B cell (primary cell): ENCODE results near the gene C2orf81. TPM values are rescaled to one million over a fixed set of nuclear protein-coding genes. Genes with fewer than 3 reads are reported as not detected.

ENCODE experiments used
- ATAC-seq: fragments of 200-7000 bp; cut with Tn5 transposase; one replicate; pipeline ENCODE4 v1.10.0; 2021; ENCODE audit warnings: low read depth, mild to moderate bottlenecking, moderate number of reproducible peaks, moderate library complexity
- CTCF ChIA-PET: fragments of 350-600 bp; sonication (Branson Sonifier 250); formaldehyde crosslinking; loops from one replicate; lab custom pipeline; 2021; ENCODE audit warnings: antibody characterized with exemption, inconsistent platforms; lab: Charles Lee
- POLR2A ChIA-PET: fragments of 350-600 bp; sonication (Branson Sonifier 250); formaldehyde crosslinking; loops from one replicate; lab custom pipeline; 2021; ENCODE audit warnings: antibody characterized with exemption; lab: Charles Lee
- DNase-seq: peaks from one replicate; pipeline ENCODE4 v3.0.0; 2013
- H2AFZ ChIP-seq: 2 replicates; pipeline ENCODE4 v1.6.1; 2012; ENCODE audit warnings: mild to moderate bottlenecking, low read depth, low read length; ENCODE audit not compliant: insufficient read depth, poor library complexity, severe bottlenecking
- H3K27ac ChIP-seq, 2 donors: 1 replicate in 1 of 2; 2 replicates in 1 of 2; pipeline ENCODE4 v1.5.1; 2012 to 2013; ENCODE audit warnings: low read length in 2 of 2, mild to moderate bottlenecking in 2 of 2, moderate library complexity in 1 of 2
- H3K27me3 ChIP-seq, 4 experiments: fragments of 200-600 bp in 1 of 4; sonication (generic) in 1 of 4; replicated peaks in 1 of 4; 1 replicate in 2 of 4; 2 replicates in 2 of 4; pipeline versions ENCODE4 v1.6.1 to v1.7.0; 2013 to 2016; ENCODE audit warnings: low read length in 3 of 4, mild to moderate bottlenecking in 2 of 4, mixed read lengths in 1 of 4, moderate library complexity in 1 of 4; ENCODE audit not compliant: insufficient read depth in 4 of 4, control insufficient read depth in 3 of 4; ENCODE audit errors: control extremely low read depth in 1 of 4
- H3K36me3 ChIP-seq, 2 experiments: replicated peaks in 1 of 2; 1 replicate in 1 of 2; 2 replicates in 1 of 2; pipeline versions ENCODE4 v1.6.1 to v1.7.1; 2013; ENCODE audit warnings: low read length in 1 of 2; ENCODE audit not compliant: insufficient read depth in 2 of 2, control insufficient read depth in 1 of 2; ENCODE audit errors: control extremely low read depth in 1 of 2, extremely low read depth in 1 of 2
- H3K4me1 ChIP-seq, 2 donors: fragments of 200-600 bp in 1 of 2; sonication (generic) in 1 of 2; 1 replicate in 1 of 2; 2 replicates in 1 of 2; pipeline versions ENCODE4 v1.5.1 to v1.6.1; 2013 to 2017; ENCODE audit warnings: low read length in 2 of 2; ENCODE audit not compliant: control insufficient read depth in 2 of 2, insufficient read depth in 2 of 2
- H3K4me2 ChIP-seq: replicated peaks from 2 replicates; pipeline ENCODE3; 2012; ENCODE audit warnings: mild to moderate bottlenecking, low read depth, low read length; ENCODE audit not compliant: poor library complexity, severe bottlenecking
- H3K4me3 ChIP-seq, 5 experiments: fragments of 200-600 bp in 1 of 5; sonication (generic) in 1 of 5; 1 replicate in 3 of 5; 2 replicates in 2 of 5; pipeline versions ENCODE4 v1.5.1 to v1.7.0; 2011 to 2016; ENCODE audit warnings: low read length in 4 of 5, mild to moderate bottlenecking in 4 of 5, low read depth in 2 of 5, control low read depth in 1 of 5, moderate library complexity in 1 of 5; ENCODE audit not compliant: insufficient read depth in 1 of 5; ENCODE audit errors: control extremely low read depth in 1 of 5, extremely low read depth in 1 of 5
- H3K79me2 ChIP-seq: fragments of 200-600 bp; sonication (generic); one replicate; pipeline ENCODE4 v1.6.0; 2016; ENCODE audit warnings: low read length; ENCODE audit not compliant: control insufficient read depth, insufficient read depth
- H3K9ac ChIP-seq: fragments of 200-600 bp; sonication (generic); 2 replicates; pipeline ENCODE4 v1.6.1; 2017; ENCODE audit warnings: mild to moderate bottlenecking, low read length, moderate library complexity
- H3K9me3 ChIP-seq, 3 donors: one replicate each; pipeline versions ENCODE4 v1.6.1 to v1.7.1; 2013; ENCODE audit warnings: low read length in 2 of 3; ENCODE audit not compliant: control insufficient read depth in 2 of 3, insufficient read depth in 1 of 3; ENCODE audit errors: control extremely low read depth in 1 of 3
- H4K20me1 ChIP-seq: 2 replicates; pipeline ENCODE4 v1.6.0; 2012; ENCODE audit warnings: mild to moderate bottlenecking, low read length; ENCODE audit not compliant: insufficient read depth, control insufficient read depth, poor library complexity, severe bottlenecking
- H3K27ac Mint-ChIP-seq: one replicate; pipeline ENCODE4 v1.8.0; 2021; ENCODE audit warnings: mixed read lengths
- H3K27me3 Mint-ChIP-seq: one replicate; pipeline ENCODE4 v1.8.0; 2021; ENCODE audit warnings: mixed read lengths
- H3K4me1 Mint-ChIP-seq: one replicate; pipeline ENCODE4 v1.8.0; 2021; ENCODE audit warnings: mixed read lengths
- H3K4me3 Mint-ChIP-seq: one replicate; pipeline ENCODE4 v1.8.0; 2021; ENCODE audit warnings: mixed read lengths
- H3K9me3 Mint-ChIP-seq: one replicate; pipeline ENCODE4 v1.8.0; 2022; ENCODE audit warnings: mixed read lengths; ENCODE audit not compliant: insufficient read depth
- CTCF ChIP-seq: fragments of 200-600 bp; IDR thresholded peaks from one replicate; pipeline ENCODE4 v1.8.0; 2022; ENCODE audit warnings: antibody characterized with exemption, mild to moderate bottlenecking
- EZH2 ChIP-seq: IDR thresholded peaks from 2 replicates; pipeline ENCODE4 v1.6.1; 2012; ENCODE audit warnings: borderline replicate concordance, low read depth, mild to moderate bottlenecking, moderate library complexity, low read length; ENCODE audit not compliant: insufficient read depth, poor library complexity, severe bottlenecking
- WGBS: methylation state at CpG from one replicate; pipeline ENCODE4 v1.1.5; 2013; ENCODE audit warnings: missing lambda C conversion rate; ENCODE audit not compliant: insufficient coverage; 5-methylcytosine and 5-hydroxymethylcytosine counted together
- intact Hi-C: fragments of 100-400 bp; cut with micrococcal nuclease; formaldehyde crosslinking; loops from one replicate; pipeline ENCODE4 v1.10.0; 2022
- polyA plus RNA-seq: library from polyadenylated mRNA; depleted of rRNA; stranded (reverse); fragments of >200 nt; gene quantifications from 2 replicates; pipeline ENCODE4 v1.2.3, GENCODE V29; 2012
- total RNA-seq, 2 donors: library from RNA; stranded (reverse); fragments of 120-200 nt in 1 of 2; gene quantifications; 1 replicate in 1 of 2; 2 replicates in 1 of 2; pipeline versions ENCODE4 v1.2.3 to v1.2.4, GENCODE V29; 2013 to 2022

Gene C2orf81
- total and polyA plus RNA-seq, 2 donors (not counting 1 experiment from before 2014, with no cell fraction given) = 5.4 to 8.6 TPM

- Histone ChIP-seq H3K27me3 (peaks cover 0 to 43% (median 13%) of the 10 kb centered on the region in 4 experiments), H3K27ac (no peak overlapping the region), H3K36me3 (no peaks in the 10 kb centered on the region), H3K79me2 (no peaks in the 10 kb centered on the region), H2AFZ (peak overlapping the region; percentile 72), H3K4me3 (peak overlapping the region; percentile 14 to 55 (median 49)), H4K20me1 (no peaks in the 10 kb centered on the region), H3K4me1 (peaks cover 36 to 46% of the 10 kb centered on the region in 2 donors), H3K9me3 (peaks cover 0 to 9% (median 0%) of the 10 kb centered on the region in 3 donors), H3K9ac (peak overlapping the region; percentile 60), H3K4me2 (peak overlapping the region; percentile 95)
- WGBS = 27% methylated on average over 40 of the region's 45 CpGs
- Mint-ChIP-seq H3K27ac (peak overlapping the region; percentile 67), H3K4me3 (peak overlapping the region; percentile 83), H3K9me3 (no peaks in the 10 kb centered on the region), H3K4me1 (peaks cover 47% of the 10 kb centered on the region), H3K27me3 (peaks cover 17% of the 10 kb centered on the region)
- intact Hi-C loops = loop anchor here (1.0 kb wide), 2 partner anchors 14 to 19 kb away; partner anchors contain the start of genes C2orf81 and WDR54
- DNase-seq = peak; percentile 78
- POLR2A ChIA-PET = interaction anchor here (0.5 to 1.4 kb wide), 5 partner anchors 14 to 258 kb away, joined by 3 to 7 read pairs (median 4); partner anchors contain the start of genes C2orf81, INO80B, WBP1 and WDR54
- TF ChIP-seq EZH2 = no peak
- peak; percentile 26 for TF ChIP-seq CTCF
- peak; percentile 96 for ATAC-seq
- CTCF ChIA-PET = interaction anchor here (0.7 to 1.3 kb wide), 8 partner anchors 13 to 91 kb away, joined by 3 to 7 read pairs (median 3); no protein-coding TSS in a partner anchor
Observed at GRCh38 chr2:74440378-74441169, 19.2 kb upstream of the C2orf81 start.
